ENCODE data around the gene ZNF511.

Gene ZNF511

GRCh38 chr10:133278577-133279265 lies 30.0 kb upstream of the ZNF511 start:
- TF ChIP-seq, protein P1, sequence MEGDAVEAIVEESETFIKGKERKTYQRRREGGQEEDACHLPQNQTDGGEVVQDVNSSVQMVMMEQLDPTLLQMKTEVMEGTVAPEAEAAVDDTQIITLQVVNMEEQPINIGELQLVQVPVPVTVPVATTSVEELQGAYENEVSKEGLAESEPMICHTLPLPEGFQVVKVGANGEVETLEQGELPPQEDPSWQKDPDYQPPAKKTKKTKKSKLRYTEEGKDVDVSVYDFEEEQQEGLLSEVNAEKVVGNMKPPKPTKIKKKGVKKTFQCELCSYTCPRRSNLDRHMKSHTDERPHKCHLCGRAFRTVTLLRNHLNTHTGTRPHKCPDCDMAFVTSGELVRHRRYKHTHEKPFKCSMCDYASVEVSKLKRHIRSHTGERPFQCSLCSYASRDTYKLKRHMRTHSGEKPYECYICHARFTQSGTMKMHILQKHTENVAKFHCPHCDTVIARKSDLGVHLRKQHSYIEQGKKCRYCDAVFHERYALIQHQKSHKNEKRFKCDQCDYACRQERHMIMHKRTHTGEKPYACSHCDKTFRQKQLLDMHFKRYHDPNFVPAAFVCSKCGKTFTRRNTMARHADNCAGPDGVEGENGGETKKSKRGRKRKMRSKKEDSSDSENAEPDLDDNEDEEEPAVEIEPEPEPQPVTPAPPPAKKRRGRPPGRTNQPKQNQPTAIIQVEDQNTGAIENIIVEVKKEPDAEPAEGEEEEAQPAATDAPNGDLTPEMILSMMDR (IDR thresholded peaks at IDR 0.05; ENCODE audit: low read depth, low read length), result no peak
- H3K4me3 ChIP-seq (replicated peaks in 1 of 2; ENCODE audit: low read depth in 2 of 2, low read length in 2 of 2), result no peak overlapping the region
- DNase-seq (ENCODE audit: low read depth in 2 of 2), result peak; percentile 44 to 45

- TF ChIP-seq, protein P1 (IDR thresholded peaks at IDR 0.05; ENCODE audit: low read depth, low read length), result no peak
- H3K4me3 ChIP-seq (replicated peaks in 1 of 2; ENCODE audit: low read depth in 2 of 2, low read length in 2 of 2), result no peak overlapping the region
- DNase-seq (ENCODE audit: low read depth in 2 of 2), result no peak
Observed at GRCh38 chr10:133279326-133280226, 29.1 kb upstream of the ZNF511 start.

DNA sequence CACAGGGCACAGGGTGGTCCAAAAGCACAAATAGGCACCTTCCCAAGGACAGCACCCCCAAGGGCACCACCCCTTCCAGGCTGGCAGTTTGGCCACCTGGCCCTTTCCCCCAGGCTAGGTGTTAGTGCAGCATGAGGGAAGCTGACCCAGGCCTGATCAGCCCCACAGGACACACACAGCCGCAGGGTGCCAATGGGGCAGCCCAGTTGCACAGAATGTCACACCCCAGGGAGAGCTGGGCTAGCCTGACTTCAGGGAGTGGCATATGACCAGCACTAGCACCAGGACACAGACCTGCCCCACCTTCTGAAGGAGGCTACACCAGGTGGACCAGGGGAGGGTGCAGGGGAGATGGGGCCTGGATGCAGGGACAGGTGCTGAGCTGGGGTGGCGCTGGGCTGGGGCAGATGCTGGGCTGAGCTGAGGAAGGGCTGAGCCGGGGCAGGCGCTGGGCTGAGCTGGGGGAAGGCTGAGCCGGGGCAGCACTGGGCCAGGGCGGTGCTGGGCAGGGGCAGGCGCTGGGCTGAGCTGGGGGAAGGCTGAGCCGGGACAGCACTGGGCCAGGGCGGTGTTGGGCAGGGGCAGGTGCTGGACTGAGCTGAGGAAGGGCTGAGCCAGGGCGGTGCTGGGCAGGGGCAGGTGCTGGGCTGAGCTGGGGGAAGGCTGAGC lies 28.2 kb upstream of the ZNF511 start:
- DNase-seq (ENCODE audit: low read depth in 2 of 2), result no peak
- TF ChIP-seq, protein P1 (IDR thresholded peaks at IDR 0.05; ENCODE audit: low read depth, low read length), result no peak
- H3K4me3 ChIP-seq (replicated peaks in 1 of 2; ENCODE audit: low read depth in 2 of 2, low read length in 2 of 2), result no peak overlapping the region

DNA sequence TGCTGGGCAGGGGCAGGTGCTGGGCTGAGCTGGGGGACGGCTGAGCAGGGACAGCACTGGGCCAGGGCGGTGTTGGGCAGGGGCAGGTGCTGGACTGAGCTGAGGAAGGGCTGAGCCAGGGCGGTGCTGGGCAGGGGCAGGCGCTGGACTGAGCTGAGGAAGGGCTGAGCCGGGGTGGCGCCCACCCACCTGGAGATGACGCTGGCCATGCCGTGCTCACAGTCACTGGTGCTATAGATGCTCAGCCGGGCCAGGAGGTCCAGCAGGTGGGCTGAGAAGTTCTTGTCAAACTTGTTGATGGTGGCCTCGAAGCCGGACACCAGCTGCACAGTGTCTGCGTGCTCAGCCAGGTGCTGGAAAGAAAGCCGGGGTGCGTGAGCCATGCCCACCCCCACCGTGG lies 27.6 kb upstream of the ZNF511 start:
- no peak for DNase-seq (ENCODE audit: low read depth in 2 of 2)
- TF ChIP-seq, protein P1 (IDR thresholded peaks at IDR 0.05; ENCODE audit: low read depth, low read length), result no peak
- H3K4me3 ChIP-seq (replicated peaks in 1 of 2; ENCODE audit: low read depth in 2 of 2, low read length in 2 of 2), result no peak overlapping the region

GRCh38 chr10:133281628-133282372 lies 26.9 kb upstream of the ZNF511 start:
- H3K4me3 ChIP-seq (replicated peaks in 1 of 2; ENCODE audit: low read depth in 2 of 2, low read length in 2 of 2), result no peak overlapping the region
- TF ChIP-seq, protein P1 (IDR thresholded peaks at IDR 0.05; ENCODE audit: low read depth, low read length), result no peak
- DNase-seq (ENCODE audit: low read depth in 2 of 2), result no peak

GRCh38 chr10:133282846-133283390 lies 25.8 kb upstream of the ZNF511 start:
- DNase-seq (ENCODE audit: low read depth in 2 of 2), result no peak
- H3K4me3 ChIP-seq (replicated peaks in 1 of 2; ENCODE audit: low read depth in 2 of 2, low read length in 2 of 2), result no peak overlapping the region
- TF ChIP-seq, protein P1 (IDR thresholded peaks at IDR 0.05; ENCODE audit: low read depth, low read length), result no peak

Measured in cardiac fibroblast (primary cell).